HEK293 (cell line): Measurements from ENCODE around the gene C16orf86.

Experiments
- CTCF ChIP-seq: fragments of 450-650 bp; formaldehyde crosslinking; IDR thresholded peaks from 2 replicates; pipeline ENCODE4 v1.5.1; 2016; ENCODE audit warnings: missing biosample characterization, missing genetic modification characterization
- REST ChIP-seq: fragments of 450-650 bp; formaldehyde crosslinking; IDR thresholded peaks from 2 replicates; pipeline ENCODE4 v1.5.1; 2016; ENCODE audit warnings: missing biosample characterization, missing genetic modification characterization
- ZNF24 ChIP-seq: fragments of 450-650 bp; formaldehyde crosslinking; IDR thresholded peaks from 2 replicates; pipeline ENCODE4 v1.5.1; 2016; ENCODE audit warnings: missing biosample characterization, missing genetic modification characterization
- ZNF302 ChIP-seq: fragments of 450-650 bp; formaldehyde crosslinking; IDR thresholded peaks from 2 replicates; pipeline ENCODE4 v1.5.1; 2016; ENCODE audit warnings: missing biosample characterization, missing genetic modification characterization, low read depth

DNA sequence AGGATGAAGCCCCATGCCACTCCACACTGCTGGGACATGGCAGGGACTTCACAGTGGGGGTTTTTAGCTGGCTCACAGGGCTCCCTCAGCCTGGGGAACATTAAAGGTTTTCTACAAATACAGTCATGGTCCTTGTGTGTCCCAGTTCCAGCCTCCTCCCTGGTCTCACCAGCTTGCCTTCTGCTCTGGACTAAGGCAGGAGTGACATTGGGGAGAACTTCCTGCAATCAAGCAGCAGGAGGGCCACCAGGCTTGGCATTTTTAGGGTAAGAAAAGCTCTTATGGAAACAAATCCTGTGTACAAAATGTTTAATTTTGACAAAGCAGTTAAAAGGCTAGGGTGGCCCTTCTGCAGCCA is 4.0 kb upstream of the C16orf86 start:
- TF ChIP-seq ZNF302 (tag by site-specific recombination) (no peak), CTCF (tag by site-specific recombination) (no peak), REST (no peak), ZNF24 (no peak)
